ENCODE results near the gene IGF1R. TPM values are rescaled to one million over a fixed set of nuclear protein-coding genes. Genes with fewer than 3 reads are reported as not detected.

IGF1R gene
- total and polyA plus RNA-seq, 12 donors, result 8.6 to 138 (median 66.0) TPM

- no peak for DNase-seq
- Histone ChIP-seq H3K4me1 (replicated peaks in 1 of 2) (no peaks in the 10 kb centered on the region), H3K27me3 (peaks cover 59% of the 10 kb centered on the region), H3K4me3 (no peak overlapping the region), H3K27ac (no peak overlapping the region), H3K9me3 (replicated peaks in 1 of 3) (no peaks in the 10 kb centered on the region), H3K36me3 (replicated peaks in 1 of 2) (no peaks in the 10 kb centered on the region)
- 34 to 79% (median 53%) methylated on average over 2 of the region's 2 CpGs for WGBS, 4 donors
- intact Hi-C loops (cut with DNase I), result no loop called here
- TF ChIP-seq CTCF (IDR thresholded peaks at IDR 0.05), result no peak
- no peak for TF ChIP-seq POLR2A (IDR thresholded peaks at IDR 0.05)
Measured at GRCh38 chr15:98621021-98621420, 27.3 kb upstream of the IGF1R start.

DNA sequence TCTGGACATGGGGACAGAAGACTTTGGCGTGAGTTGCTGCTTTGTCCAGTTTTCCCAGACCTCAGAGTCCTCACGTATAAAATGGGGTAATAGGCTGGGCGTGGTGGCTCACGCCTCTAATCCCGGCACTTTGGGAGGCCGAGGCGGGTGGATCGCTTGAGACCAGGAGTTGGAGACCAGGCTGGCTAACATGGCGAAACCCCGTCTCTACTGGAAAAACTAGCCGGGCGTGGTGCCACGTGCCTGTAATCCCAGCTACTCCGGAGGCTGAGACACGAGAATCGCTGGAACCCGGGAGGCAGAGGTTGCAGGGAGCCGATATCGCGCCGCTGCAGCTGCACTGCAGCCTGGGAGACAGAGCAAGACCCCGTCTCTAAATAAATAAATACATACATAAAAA, 22.7 kb upstream of the IGF1R start:
- TF ChIP-seq POLR2A (IDR thresholded peaks at IDR 0.05) (no peak), CTCF (IDR thresholded peaks at IDR 0.05) (no peak)
- H3K36me3 ChIP-seq (replicated peaks in 1 of 2), result no peaks in the 10 kb centered on the region
- H3K9me3 ChIP-seq (replicated peaks in 1 of 3), result peaks cover 0 to 7% (median 0%) of the 10 kb centered on the region in 3 donors
- H3K4me3 ChIP-seq, result no peak overlapping the region
- WGBS, 4 donors, result 90 to 93% (median 91%) methylated on average over 20 to 22 of the region's 22 CpGs
- no peak for DNase-seq
- H3K27ac ChIP-seq, result no peak overlapping the region
- intact Hi-C loops (cut with DNase I), result no loop called here
- H3K4me1 ChIP-seq (replicated peaks in 1 of 2), result no peaks in the 10 kb centered on the region
- H3K27me3 ChIP-seq, result peaks cover 58% of the 10 kb centered on the region

- Histone ChIP-seq H3K4me1 (replicated peaks in 1 of 2) (no peaks in the 10 kb centered on the region), H3K27me3 (peaks cover 53% of the 10 kb centered on the region), H3K27ac (no peak overlapping the region), H3K4me3 (no peak overlapping the region), H3K36me3 (replicated peaks in 1 of 2) (no peaks in the 10 kb centered on the region), H3K9me3 (replicated peaks in 1 of 3) (peaks cover 0 to 7% (median 0%) of the 10 kb centered on the region in 3 donors)
- intact Hi-C loops (cut with DNase I), result no loop called here
- DNase-seq, result no peak
- WGBS, 4 donors, result 76 to 86% (median 82%) methylated on average over 4 of the region's 4 CpGs
- TF ChIP-seq CTCF (IDR thresholded peaks at IDR 0.05) (no peak), POLR2A (IDR thresholded peaks at IDR 0.05) (no peak)
Measured at GRCh38 chr15:98626153-98626552, 22.2 kb upstream of the IGF1R start.

DNA sequence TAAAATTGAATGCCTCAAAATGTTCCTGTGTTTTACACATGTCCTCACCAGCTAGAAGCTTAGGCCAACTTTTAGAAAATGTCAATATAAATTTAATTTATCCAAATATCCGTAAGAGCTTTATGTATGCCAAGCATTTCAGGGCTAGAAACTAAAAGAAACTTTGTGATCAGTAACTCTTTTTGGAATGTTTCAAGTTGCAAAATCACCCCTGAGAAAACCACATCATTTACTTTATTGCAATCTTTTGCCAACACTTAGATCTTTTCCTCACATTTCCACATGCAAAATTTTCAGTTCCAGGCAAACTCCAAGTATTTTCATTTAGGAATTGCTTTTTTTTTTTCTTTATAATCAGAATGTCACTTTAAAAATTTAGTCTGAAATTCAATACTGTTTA, 20.1 kb upstream of the IGF1R start:
- H3K4me1 ChIP-seq (replicated peaks in 1 of 2), result no peaks in the 10 kb centered on the region
- H3K27ac ChIP-seq, result no peak overlapping the region
- H3K4me3 ChIP-seq, result no peak overlapping the region
- intact Hi-C loops (cut with DNase I), result no loop called here
- H3K9me3 ChIP-seq (replicated peaks in 1 of 3), result peaks cover 0 to 7% (median 0%) of the 10 kb centered on the region in 3 donors
- no peaks in the 10 kb centered on the region for H3K36me3 ChIP-seq (replicated peaks in 1 of 2)
- TF ChIP-seq POLR2A (IDR thresholded peaks at IDR 0.05) (no peak), CTCF (IDR thresholded peaks at IDR 0.05) (no peak)
- H3K27me3 ChIP-seq, result peaks cover 32% of the 10 kb centered on the region
- no peak for DNase-seq
- 88 to 97% (median 94%) methylated on average over 1 of the region's 1 CpG for WGBS, 4 donors

Data from adrenal gland (tissue), 12 donors.